GM12865 (cell line): ENCODE results near the gene ERBB3.

Experiments used
- DNase-seq: peaks from one replicate; pipeline ENCODE4 v3.0.0; 2010; ENCODE audit warnings: low read depth
- H3K4me3 ChIP-seq: 2 replicates; pipeline ENCODE4 v1.5.1; 2011; ENCODE audit warnings: mild to moderate bottlenecking, low read depth, low read length, control low read depth
- CTCF ChIP-seq: IDR thresholded peaks from 2 replicates; pipeline ENCODE4 v1.5.1; 2011; ENCODE audit warnings: low read length, control low read depth, low read depth, inconsistent platforms; ENCODE audit not compliant: insufficient read depth; ENCODE audit errors: missing control alignments

The ERBB3 gene

GRCh38 chr12:56080556-56081138 is 682 bp downstream of the ERBB3 start:
- no peak for DNase-seq
- H3K4me3 ChIP-seq: no peak overlapping the region
- no peak for TF ChIP-seq CTCF

GRCh38 chr12:56081393-56082347 is 1.7 kb downstream of the ERBB3 start:
- no peak overlapping the region for H3K4me3 ChIP-seq
- TF ChIP-seq CTCF: no peak
- no peak for DNase-seq

- no peak overlapping the region for H3K4me3 ChIP-seq
- no peak for DNase-seq
- no peak for TF ChIP-seq CTCF
Observed at GRCh38 chr12:56082382-56082781, 2.4 kb downstream of the ERBB3 start.

- DNase-seq: no peak
- H3K4me3 ChIP-seq: no peak overlapping the region
- TF ChIP-seq CTCF: no peak
Observed at GRCh38 chr12:56082967-56083366, 3.0 kb downstream of the ERBB3 start.

- DNase-seq: peak; percentile 32
- TF ChIP-seq CTCF: peak; percentile 44
- no peak overlapping the region for H3K4me3 ChIP-seq
Observed at GRCh38 chr12:56084958-56085543, 5.1 kb downstream of the ERBB3 start.

- no peak for DNase-seq
- TF ChIP-seq CTCF: no peak
- H3K4me3 ChIP-seq: no peak overlapping the region
Observed at GRCh38 chr12:56086096-56086495, 6.1 kb downstream of the ERBB3 start.
